ENCODE results near the gene CDC25C. TPM values are rescaled to one million over a fixed set of nuclear protein-coding genes. Genes with fewer than 3 reads are reported as not detected.

The CDC25C gene
- total RNA-seq, 1 experiment from 2014 or later, result 14.7 TPM

DNA sequence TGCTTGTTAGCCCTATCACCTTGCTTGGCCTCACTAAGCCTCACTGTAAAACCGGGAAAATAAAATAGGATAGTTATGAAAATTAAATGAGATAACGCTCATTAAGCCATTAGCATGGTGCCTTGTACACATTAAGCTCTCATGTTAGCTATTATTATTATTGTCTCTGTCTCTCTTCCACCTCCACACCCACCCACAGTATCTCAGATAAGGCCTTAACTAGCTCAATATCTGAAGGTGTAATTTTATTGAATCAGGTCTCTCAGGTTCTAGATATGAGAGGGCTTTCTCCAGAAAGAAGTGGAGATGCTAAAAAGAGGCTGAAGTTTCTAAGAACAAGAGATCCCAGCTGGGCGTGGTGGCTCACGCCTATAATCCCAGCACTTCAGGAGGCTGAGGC is 84.8 kb downstream of the CDC25C start:
- Histone ChIP-seq H2AFZ (ENCODE audit: low read length) (no peak overlapping the region), H3K27ac (ENCODE audit: low read length) (no peak overlapping the region), H3K9me2 (replicated peaks; ENCODE audit: low read length) (no peaks in the 10 kb centered on the region), H3K36me3 (ENCODE audit: low read depth, low read length) (no peaks in the 10 kb centered on the region), H3K4me1 (ENCODE audit: insufficient read depth, low read length) (no peaks in the 10 kb centered on the region), H3K4me3 (ENCODE audit: low read length) (no peak overlapping the region), H4K20me1 (ENCODE audit: low read length) (no peaks in the 10 kb centered on the region), H3F3A (ENCODE audit: low read length, unreplicated experiment) (no peaks in the 10 kb centered on the region), H3K27me3 (ENCODE audit: low read length) (peaks cover 11% of the 10 kb centered on the region), H3K4me2 (ENCODE audit: low read length) (no peak overlapping the region), H3K9me3 (ENCODE audit: low read length) (no peaks in the 10 kb centered on the region), H3K9ac (ENCODE audit: low read length) (no peak overlapping the region), H3K79me2 (ENCODE audit: low read length) (no peaks in the 10 kb centered on the region)
- no peak for DNase-seq
- ChIA-PET POLR2A (ENCODE audit: unreplicated experiment) (no interaction called here), CTCF (no interaction called here)
- ATAC-seq, result no peak
- TF ChIP-seq EZH2 (IDR thresholded peaks at IDR 0.05; ENCODE audit: low read length, unreplicated experiment) (no peak), EZH2phosphoT487 (IDR thresholded peaks at IDR 0.05; ENCODE audit: borderline replicate concordance, low read length) (no peak)
- TF ChIP-seq, protein P1, sequence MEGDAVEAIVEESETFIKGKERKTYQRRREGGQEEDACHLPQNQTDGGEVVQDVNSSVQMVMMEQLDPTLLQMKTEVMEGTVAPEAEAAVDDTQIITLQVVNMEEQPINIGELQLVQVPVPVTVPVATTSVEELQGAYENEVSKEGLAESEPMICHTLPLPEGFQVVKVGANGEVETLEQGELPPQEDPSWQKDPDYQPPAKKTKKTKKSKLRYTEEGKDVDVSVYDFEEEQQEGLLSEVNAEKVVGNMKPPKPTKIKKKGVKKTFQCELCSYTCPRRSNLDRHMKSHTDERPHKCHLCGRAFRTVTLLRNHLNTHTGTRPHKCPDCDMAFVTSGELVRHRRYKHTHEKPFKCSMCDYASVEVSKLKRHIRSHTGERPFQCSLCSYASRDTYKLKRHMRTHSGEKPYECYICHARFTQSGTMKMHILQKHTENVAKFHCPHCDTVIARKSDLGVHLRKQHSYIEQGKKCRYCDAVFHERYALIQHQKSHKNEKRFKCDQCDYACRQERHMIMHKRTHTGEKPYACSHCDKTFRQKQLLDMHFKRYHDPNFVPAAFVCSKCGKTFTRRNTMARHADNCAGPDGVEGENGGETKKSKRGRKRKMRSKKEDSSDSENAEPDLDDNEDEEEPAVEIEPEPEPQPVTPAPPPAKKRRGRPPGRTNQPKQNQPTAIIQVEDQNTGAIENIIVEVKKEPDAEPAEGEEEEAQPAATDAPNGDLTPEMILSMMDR (conservative IDR thresholded peaks at IDR 0.05; ENCODE audit: low read depth, low read length), result no peak
- BruUV-seq (replicated peaks), result no TSS peak
- intact Hi-C loops (cut with micrococcal nuclease), result no loop called here

DNA sequence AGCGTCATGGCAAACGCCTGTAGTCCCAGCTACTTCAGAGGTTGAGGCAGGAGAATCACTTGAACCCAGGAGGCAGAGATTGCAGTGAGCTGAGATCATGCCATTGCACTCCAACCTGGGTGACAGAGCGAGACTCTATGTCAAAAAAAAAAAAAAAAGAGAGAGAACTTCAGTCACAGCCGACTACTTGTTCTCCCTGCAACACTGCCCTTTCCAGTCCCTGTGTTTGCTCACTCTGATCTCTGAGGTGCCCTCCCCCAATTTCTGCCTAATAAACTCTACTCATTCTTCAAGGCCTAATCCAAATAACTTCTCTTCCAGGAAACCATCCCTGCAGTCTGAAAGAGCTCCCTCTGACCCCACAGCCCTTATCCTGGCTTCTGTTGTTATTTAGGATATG is 85.3 kb downstream of the CDC25C start:
- no peak overlapping the region for H3K27ac ChIP-seq (ENCODE audit: low read length)
- ChIA-PET CTCF (no interaction called here), POLR2A (ENCODE audit: unreplicated experiment) (no interaction called here)
- no peak overlapping the region for H3K9ac ChIP-seq (ENCODE audit: low read length)
- DNase-seq (no peak), ATAC-seq (no peak)
- peaks cover 16% of the 10 kb centered on the region for H3K27me3 ChIP-seq (ENCODE audit: low read length)
- H3K4me1 ChIP-seq (ENCODE audit: insufficient read depth, low read length), result no peaks in the 10 kb centered on the region
- H4K20me1 ChIP-seq (ENCODE audit: low read length), result no peaks in the 10 kb centered on the region
- H3K4me2 ChIP-seq (ENCODE audit: low read length), result no peak overlapping the region
- no TSS peak for BruUV-seq (replicated peaks)
- no peak overlapping the region for H2AFZ ChIP-seq (ENCODE audit: low read length)
- no peaks in the 10 kb centered on the region for H3K9me3 ChIP-seq (ENCODE audit: low read length)
- H3F3A ChIP-seq (ENCODE audit: low read length, unreplicated experiment), result no peaks in the 10 kb centered on the region
- intact Hi-C loops (cut with micrococcal nuclease), result no loop called here
- H3K9me2 ChIP-seq (replicated peaks; ENCODE audit: low read length), result no peaks in the 10 kb centered on the region
- TF ChIP-seq, protein P1 (conservative IDR thresholded peaks at IDR 0.05; ENCODE audit: low read depth, low read length), result no peak
- TF ChIP-seq EZH2phosphoT487 (IDR thresholded peaks at IDR 0.05; ENCODE audit: borderline replicate concordance, low read length) (no peak), EZH2 (IDR thresholded peaks at IDR 0.05; ENCODE audit: low read length, unreplicated experiment) (no peak)
- no peaks in the 10 kb centered on the region for H3K36me3 ChIP-seq (ENCODE audit: low read depth, low read length)
- no peak overlapping the region for H3K4me3 ChIP-seq (ENCODE audit: low read length)
- no peaks in the 10 kb centered on the region for H3K79me2 ChIP-seq (ENCODE audit: low read length)

DNA sequence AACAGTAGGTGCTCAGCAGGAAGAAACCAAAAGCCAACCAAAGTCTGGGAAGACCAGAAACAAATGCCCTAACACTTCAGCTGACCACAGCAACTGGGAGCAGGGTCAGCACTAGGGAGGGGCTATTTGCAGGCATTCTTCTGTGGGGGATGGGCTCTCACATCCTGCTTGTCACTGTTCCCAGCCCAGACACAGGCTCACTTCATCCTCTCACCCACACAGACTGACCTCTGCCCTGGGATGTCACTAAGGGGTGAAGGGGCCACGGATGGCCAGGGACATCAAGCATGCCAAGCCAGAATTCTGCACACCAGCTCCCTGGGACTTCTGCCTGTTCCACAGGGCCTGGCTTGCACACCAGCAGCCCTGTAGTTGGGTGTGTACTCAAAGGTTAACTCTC is 85.9 kb downstream of the CDC25C start:
- H3K9me2 ChIP-seq (replicated peaks; ENCODE audit: low read length), result no peaks in the 10 kb centered on the region
- CTCF ChIA-PET, result no interaction called here
- no peak for ATAC-seq
- peaks cover 22% of the 10 kb centered on the region for H3K27me3 ChIP-seq (ENCODE audit: low read length)
- no peak overlapping the region for H3K4me2 ChIP-seq (ENCODE audit: low read length)
- H3K4me3 ChIP-seq (ENCODE audit: low read length), result no peak overlapping the region
- POLR2A ChIA-PET (ENCODE audit: unreplicated experiment), result no interaction called here
- no peaks in the 10 kb centered on the region for H3K79me2 ChIP-seq (ENCODE audit: low read length)
- BruUV-seq (replicated peaks), result no TSS peak
- H3K9me3 ChIP-seq (ENCODE audit: low read length), result no peaks in the 10 kb centered on the region
- H2AFZ ChIP-seq (ENCODE audit: low read length), result no peak overlapping the region
- no peaks in the 10 kb centered on the region for H4K20me1 ChIP-seq (ENCODE audit: low read length)
- intact Hi-C loops (cut with micrococcal nuclease), result no loop called here
- TF ChIP-seq, protein P1 (conservative IDR thresholded peaks at IDR 0.05; ENCODE audit: low read depth, low read length), result no peak
- TF ChIP-seq EZH2phosphoT487 (IDR thresholded peaks at IDR 0.05; ENCODE audit: borderline replicate concordance, low read length) (no peak), EZH2 (IDR thresholded peaks at IDR 0.05; ENCODE audit: low read length, unreplicated experiment) (no peak)
- no peak overlapping the region for H3K9ac ChIP-seq (ENCODE audit: low read length)
- H3K4me1 ChIP-seq (ENCODE audit: insufficient read depth, low read length), result no peaks in the 10 kb centered on the region
- no peaks in the 10 kb centered on the region for H3F3A ChIP-seq (ENCODE audit: low read length, unreplicated experiment)
- H3K36me3 ChIP-seq (ENCODE audit: low read depth, low read length), result no peaks in the 10 kb centered on the region
- DNase-seq, result no peak
- H3K27ac ChIP-seq (ENCODE audit: low read length), result no peak overlapping the region

All from PC-3 (cell line).